Brain microvascular endothelial cell (primary cell): ENCODE results near the gene KANSL1L.
A peak's percentile ranks its signal among the peaks of the same experiment; 100 is the strongest.

ENCODE experiments used
- DNase-seq: peaks from one replicate; pipeline ENCODE4 v3.0.0-alpha.2; 2020
- H3K27ac ChIP-seq: fragments of 250-450 bp; sonication (Bioruptor Pico); 2 replicates; pipeline ENCODE4 v1.5.1; 2020; ENCODE audit warnings: mild to moderate bottlenecking, moderate library complexity
- H3K27me3 ChIP-seq: fragments of 250-450 bp; sonication (Bioruptor Pico); replicated peaks from 2 replicates; pipeline ENCODE4 v1.5.1; 2020; ENCODE audit warnings: mild to moderate bottlenecking
- H3K36me3 ChIP-seq: fragments of 250-450 bp; sonication (Bioruptor Pico); replicated peaks from 2 replicates; pipeline ENCODE4 v1.5.1; 2020; ENCODE audit warnings: mild to moderate bottlenecking
- H3K4me3 ChIP-seq: 2 replicates; pipeline ENCODE4 v1.5.1; 2011; ENCODE audit warnings: low read depth, mild to moderate bottlenecking, control low read depth, low read length, moderate library complexity
- CTCF ChIP-seq: IDR thresholded peaks from 2 replicates; pipeline ENCODE4 v1.5.1; 2011; ENCODE audit warnings: low read depth, mild to moderate bottlenecking, moderate library complexity, low read length, control low read depth, inconsistent platforms; ENCODE audit errors: missing control alignments
- in situ Hi-C: cut with HindIII; loops from 2 replicates; pipeline ENCODE4 v1.10.0; 2017; ENCODE audit warnings: low sequenced_read_pairs, low pct_ligation_motif_present

KANSL1L gene

GRCh38 chr2:210199854-210200253 is 28.6 kb upstream of the KANSL1L start:
- DNase-seq, result no peak
- in situ Hi-C loops, result loop anchor here (10.0 kb wide), 1 partner anchor 225 kb away; no protein-coding TSS in a partner anchor
- TF ChIP-seq CTCF, result no peak
- Histone ChIP-seq H3K27me3 (no peaks in the 10 kb centered on the region), H3K36me3 (no peaks in the 10 kb centered on the region), H3K27ac (no peak overlapping the region), H3K4me3 (no peak overlapping the region)

GRCh38 chr2:210199186-210199765 is 28.1 kb upstream of the KANSL1L start:
- Histone ChIP-seq H3K36me3 (no peaks in the 10 kb centered on the region), H3K27me3 (no peaks in the 10 kb centered on the region), H3K27ac (no peak overlapping the region), H3K4me3 (no peak overlapping the region)
- TF ChIP-seq CTCF, result peak; percentile 51
- in situ Hi-C loops, result loop anchor here (10.0 kb wide), 1 partner anchor 224 kb away; no protein-coding TSS in a partner anchor
- no peak for DNase-seq

- Histone ChIP-seq H3K27ac (no peak overlapping the region), H3K27me3 (no peaks in the 10 kb centered on the region), H3K36me3 (no peaks in the 10 kb centered on the region), H3K4me3 (no peak overlapping the region)
- no peak for TF ChIP-seq CTCF
- DNase-seq, result no peak
- in situ Hi-C loops, result loop anchor here (10.0 kb wide), 1 partner anchor 224 kb away; no protein-coding TSS in a partner anchor
Observed at GRCh38 chr2:210198326-210198725, 27.1 kb upstream of the KANSL1L start.

- in situ Hi-C loops, result loop anchor here (10.0 kb wide), 1 partner anchor 223 kb away; no protein-coding TSS in a partner anchor
- H3K27ac ChIP-seq, result no peak overlapping the region
- H3K27me3 ChIP-seq, result no peaks in the 10 kb centered on the region
- DNase-seq, result no peak
- no peaks in the 10 kb centered on the region for H3K36me3 ChIP-seq
- no peak for TF ChIP-seq CTCF
- H3K4me3 ChIP-seq, result no peak overlapping the region
Observed at GRCh38 chr2:210197720-210198119, 26.5 kb upstream of the KANSL1L start.

- in situ Hi-C loops, result loop anchor here (10.0 kb wide), 1 partner anchor 220 kb away; no protein-coding TSS in a partner anchor
- no peak overlapping the region for H3K27ac ChIP-seq
- DNase-seq, result peak; percentile 7
- H3K4me3 ChIP-seq, result peak overlapping the region; percentile 43
- peak; percentile 43 for TF ChIP-seq CTCF
- no peaks in the 10 kb centered on the region for H3K27me3 ChIP-seq
- H3K36me3 ChIP-seq, result no peaks in the 10 kb centered on the region
Observed at GRCh38 chr2:210195101-210195852, 24.1 kb upstream of the KANSL1L start.
